Measurements from ENCODE around the gene GET3. TPM values are rescaled to one million over a fixed set of nuclear protein-coding genes. Genes with fewer than 3 reads are reported as not detected.
"Not testable (repeated sequence)": the region's sequence is repeated elsewhere in the genome, so short reads cannot be mapped to it uniquely, and the experiment has no call there.

Gene GET3
- total and polyA plus RNA-seq, 3 donors from 2014 or later: 89.3 to 134 (median 109) TPM

GRCh38 chr19:12712077-12712476 is 25.2 kb upstream of the GET3 start:
- TF ChIP-seq CTCF (IDR thresholded peaks at IDR 0.05): peak in 1 of 3 experiments; percentile 49
- H3K27ac ChIP-seq; H3K4me1 ChIP-seq; H3K27me3 ChIP-seq; H3K9me3 ChIP-seq; H3K36me3 ChIP-seq (ENCODE audit: low read depth, missing control alignments); intact Hi-C loops (cut with DNase I; ENCODE audit: low total_unique reads); H3K4me3 ChIP-seq: not testable (repeated sequence)
- 47 to 61% methylated on average over 11 of the region's 14 CpGs for WGBS, 2 donors
- DNase-seq: peak; percentile 54

- DNase-seq; H3K4me1 ChIP-seq; H3K27ac ChIP-seq; H3K9me3 ChIP-seq; intact Hi-C loops (cut with DNase I; ENCODE audit: low total_unique reads); H3K4me3 ChIP-seq; H3K27me3 ChIP-seq; H3K36me3 ChIP-seq (ENCODE audit: low read depth, missing control alignments): not testable (repeated sequence)
- WGBS, 2 donors: 93 to 95% methylated on average over 9 of the region's 9 CpGs
These were observed 24.0 kb upstream of the GET3 start for GRCh38 chr19:12713304-12713703.

GRCh38 chr19:12715102-12715501 is 22.2 kb upstream of the GET3 start:
- H3K36me3 ChIP-seq (ENCODE audit: low read depth, missing control alignments): peaks cover 3% of the 10 kb centered on the region
- no peak for DNase-seq
- H3K27me3 ChIP-seq: no peaks in the 10 kb centered on the region
- peaks cover under 1% of the 10 kb centered on the region for H3K4me1 ChIP-seq
- H3K27ac ChIP-seq: no peak overlapping the region
- no peak for TF ChIP-seq CTCF (IDR thresholded peaks at IDR 0.05)
- TF ChIP-seq POLR2A (IDR thresholded peaks at IDR 0.05): no peak
- intact Hi-C loops (cut with DNase I; ENCODE audit: low total_unique reads): no loop called here
- H3K4me3 ChIP-seq: no peak overlapping the region
- 89% methylated on average over 15 of the region's 15 CpGs; no CpG with 5 or more reads in 1 of the 2 donors for WGBS, 2 donors
- no peaks in the 10 kb centered on the region for H3K9me3 ChIP-seq

GRCh38 chr19:12715929-12716328 is 21.4 kb upstream of the GET3 start:
- Histone ChIP-seq H3K4me3 (no peak overlapping the region), H3K4me1 (peaks cover 8% of the 10 kb centered on the region), H3K36me3 (ENCODE audit: low read depth, missing control alignments) (peaks cover 3% of the 10 kb centered on the region), H3K9me3 (no peaks in the 10 kb centered on the region), H3K27ac (no peak overlapping the region), H3K27me3 (no peaks in the 10 kb centered on the region)
- TF ChIP-seq POLR2A (IDR thresholded peaks at IDR 0.05) (no peak), CTCF (IDR thresholded peaks at IDR 0.05) (no peak)
- intact Hi-C loops (cut with DNase I; ENCODE audit: low total_unique reads): no loop called here
- DNase-seq: no peak
- WGBS, 2 donors: 89 to 90% methylated on average over 3 of the region's 3 CpGs

- no peak for DNase-seq
- Histone ChIP-seq H3K9me3 (no peaks in the 10 kb centered on the region), H3K4me3 (peak overlapping the region; percentile 75 to 78), H3K27ac (peak overlapping the region; percentile 88 to 95), H3K36me3 (ENCODE audit: low read depth, missing control alignments) (no peaks in the 10 kb centered on the region), H3K27me3 (no peaks in the 10 kb centered on the region), H3K4me1 (peaks cover 22% of the 10 kb centered on the region)
- 65 to 71% methylated on average over 10 of the region's 10 CpGs for WGBS, 2 donors
- intact Hi-C loops (cut with DNase I; ENCODE audit: low total_unique reads): no loop called here
- no peak for TF ChIP-seq POLR2A (IDR thresholded peaks at IDR 0.05)
- TF ChIP-seq CTCF (IDR thresholded peaks at IDR 0.05): no peak
These were observed 17.0 kb upstream of the GET3 start for GRCh38 chr19:12720296-12720695.
